Neural crest cell (in vitro differentiated cells): ENCODE data around the gene ZNF846. TPM values are rescaled to one million over a fixed set of nuclear protein-coding genes. Genes with fewer than 3 reads are reported as not detected.

Experiments
- DNase-seq: peaks from one replicate; pipeline ENCODE4 v3.0.0; 2021; ENCODE audit warnings: low read depth, mixed read lengths, low spot score
- H3K27ac Mint-ChIP-seq: one replicate; pipeline ENCODE4 v1.8.0; 2021; ENCODE audit warnings: mild to moderate bottlenecking, mixed read lengths; ENCODE audit not compliant: unreplicated experiment
- H3K27me3 Mint-ChIP-seq: 2 replicates; pipeline ENCODE4 v1.8.0; 2021; ENCODE audit warnings: low read depth, mild to moderate bottlenecking, mixed read lengths
- H3K36me3 Mint-ChIP-seq: 2 replicates; pipeline ENCODE4 v1.8.0; 2021; ENCODE audit warnings: low read depth, mild to moderate bottlenecking, mixed read lengths
- H3K4me1 Mint-ChIP-seq: 2 replicates; pipeline ENCODE4 v1.8.0; 2021; ENCODE audit warnings: mixed read lengths
- H3K4me3 Mint-ChIP-seq: one replicate; pipeline ENCODE4 v1.8.0; 2021; ENCODE audit warnings: mild to moderate bottlenecking, mixed read lengths
- H3K9me3 Mint-ChIP-seq: 2 replicates; pipeline ENCODE4 v1.8.0; 2021; ENCODE audit warnings: mixed read lengths
- total RNA-seq: library from RNA; stranded (reverse); gene quantifications from 2 replicates; pipeline ENCODE4 v1.2.1, GENCODE V29; 2021
- TF ChIP-seq, protein P1 (sequence below): fragments of 200-600 bp; sonication (generic); conservative IDR thresholded peaks from 2 replicates; pipeline ENCODE4 v1.5.0; 2021; ENCODE audit warnings: antibody characterized with exemption, mild to moderate bottlenecking

The ZNF846 gene
- total RNA-seq, 1 donor from 2014 or later: 7.6 TPM

DNA sequence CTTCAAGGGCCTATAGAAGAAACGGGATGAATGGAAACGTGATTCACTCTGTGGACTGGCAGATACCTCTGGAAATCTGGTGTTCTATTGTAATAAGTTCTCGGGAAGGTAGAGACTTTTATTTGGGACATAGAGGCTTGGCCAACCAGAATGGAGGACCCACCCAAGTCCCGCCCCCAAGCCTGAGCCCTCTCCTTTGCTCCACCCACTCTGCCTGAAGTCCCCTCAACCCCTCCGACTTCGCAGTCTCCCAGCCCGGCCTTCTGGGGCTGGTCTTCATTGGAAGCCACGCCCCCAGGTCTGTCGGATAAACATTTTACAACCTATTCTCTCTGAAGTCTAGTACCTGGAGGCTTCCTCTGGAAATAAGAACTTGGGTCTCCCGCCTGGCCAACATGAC is 33.4 kb upstream of the ZNF846 start:
- no peak for DNase-seq
- Mint-ChIP-seq H3K27me3 (no peaks in the 10 kb centered on the region), H3K36me3 (peaks cover 3% of the 10 kb centered on the region), H3K9me3 (no peaks in the 10 kb centered on the region), H3K4me3 (no peak overlapping the region), H3K4me1 (no peaks in the 10 kb centered on the region), H3K27ac (no peak overlapping the region)
- TF ChIP-seq, protein P1, sequence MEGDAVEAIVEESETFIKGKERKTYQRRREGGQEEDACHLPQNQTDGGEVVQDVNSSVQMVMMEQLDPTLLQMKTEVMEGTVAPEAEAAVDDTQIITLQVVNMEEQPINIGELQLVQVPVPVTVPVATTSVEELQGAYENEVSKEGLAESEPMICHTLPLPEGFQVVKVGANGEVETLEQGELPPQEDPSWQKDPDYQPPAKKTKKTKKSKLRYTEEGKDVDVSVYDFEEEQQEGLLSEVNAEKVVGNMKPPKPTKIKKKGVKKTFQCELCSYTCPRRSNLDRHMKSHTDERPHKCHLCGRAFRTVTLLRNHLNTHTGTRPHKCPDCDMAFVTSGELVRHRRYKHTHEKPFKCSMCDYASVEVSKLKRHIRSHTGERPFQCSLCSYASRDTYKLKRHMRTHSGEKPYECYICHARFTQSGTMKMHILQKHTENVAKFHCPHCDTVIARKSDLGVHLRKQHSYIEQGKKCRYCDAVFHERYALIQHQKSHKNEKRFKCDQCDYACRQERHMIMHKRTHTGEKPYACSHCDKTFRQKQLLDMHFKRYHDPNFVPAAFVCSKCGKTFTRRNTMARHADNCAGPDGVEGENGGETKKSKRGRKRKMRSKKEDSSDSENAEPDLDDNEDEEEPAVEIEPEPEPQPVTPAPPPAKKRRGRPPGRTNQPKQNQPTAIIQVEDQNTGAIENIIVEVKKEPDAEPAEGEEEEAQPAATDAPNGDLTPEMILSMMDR: no peak

DNA sequence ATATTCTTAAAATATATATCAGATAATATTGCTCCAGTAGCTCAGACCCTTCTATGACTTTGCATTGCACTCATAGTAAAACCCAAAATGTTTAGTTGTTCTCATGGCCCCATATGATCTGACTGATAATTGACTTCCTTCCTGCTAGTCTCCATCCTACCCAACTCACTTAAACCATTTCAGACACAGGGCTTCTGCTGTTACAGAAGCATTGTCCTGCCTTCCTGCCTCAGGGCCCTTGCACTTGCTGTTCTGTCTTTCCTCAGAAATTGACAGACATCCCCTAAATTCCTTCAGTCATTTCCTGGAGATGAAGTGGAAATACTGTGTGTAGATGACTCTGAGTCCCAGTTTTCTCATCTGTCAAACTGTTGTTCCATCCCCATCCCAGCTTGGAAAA is 30.6 kb upstream of the ZNF846 start:
- peaks cover 3% of the 10 kb centered on the region for H3K36me3 Mint-ChIP-seq
- H3K4me1 Mint-ChIP-seq: peaks cover 6% of the 10 kb centered on the region
- no peak for DNase-seq
- TF ChIP-seq, protein P1: no peak
- no peak overlapping the region for H3K27ac Mint-ChIP-seq
- H3K4me3 Mint-ChIP-seq: no peak overlapping the region
- H3K9me3 Mint-ChIP-seq: no peaks in the 10 kb centered on the region
- H3K27me3 Mint-ChIP-seq: no peaks in the 10 kb centered on the region

DNA sequence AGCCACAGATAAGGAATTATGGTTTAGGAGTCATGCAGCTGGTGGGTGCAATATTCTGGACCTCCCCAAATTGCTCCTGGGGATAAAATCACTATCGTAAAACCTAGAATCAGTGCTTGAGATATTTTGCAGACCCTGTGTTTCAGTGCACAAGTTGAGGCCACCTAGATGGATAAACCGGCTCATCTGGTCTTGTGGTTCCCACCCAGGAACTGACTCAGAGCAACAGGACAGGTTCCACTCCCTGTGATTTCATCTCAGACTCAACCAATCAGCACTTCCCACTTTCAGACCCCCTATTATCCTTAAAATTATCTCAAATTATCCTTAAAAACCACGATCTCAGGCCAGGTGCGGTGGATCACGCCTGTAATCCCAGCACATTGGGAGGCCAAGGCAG is 29.3 kb upstream of the ZNF846 start:
- Mint-ChIP-seq H3K27me3 (no peaks in the 10 kb centered on the region), H3K27ac (no peak overlapping the region), H3K4me1 (peaks cover 12% of the 10 kb centered on the region), H3K4me3 (no peak overlapping the region), H3K36me3 (no peaks in the 10 kb centered on the region), H3K9me3 (no peaks in the 10 kb centered on the region)
- DNase-seq: no peak
- TF ChIP-seq, protein P1: no peak

DNA sequence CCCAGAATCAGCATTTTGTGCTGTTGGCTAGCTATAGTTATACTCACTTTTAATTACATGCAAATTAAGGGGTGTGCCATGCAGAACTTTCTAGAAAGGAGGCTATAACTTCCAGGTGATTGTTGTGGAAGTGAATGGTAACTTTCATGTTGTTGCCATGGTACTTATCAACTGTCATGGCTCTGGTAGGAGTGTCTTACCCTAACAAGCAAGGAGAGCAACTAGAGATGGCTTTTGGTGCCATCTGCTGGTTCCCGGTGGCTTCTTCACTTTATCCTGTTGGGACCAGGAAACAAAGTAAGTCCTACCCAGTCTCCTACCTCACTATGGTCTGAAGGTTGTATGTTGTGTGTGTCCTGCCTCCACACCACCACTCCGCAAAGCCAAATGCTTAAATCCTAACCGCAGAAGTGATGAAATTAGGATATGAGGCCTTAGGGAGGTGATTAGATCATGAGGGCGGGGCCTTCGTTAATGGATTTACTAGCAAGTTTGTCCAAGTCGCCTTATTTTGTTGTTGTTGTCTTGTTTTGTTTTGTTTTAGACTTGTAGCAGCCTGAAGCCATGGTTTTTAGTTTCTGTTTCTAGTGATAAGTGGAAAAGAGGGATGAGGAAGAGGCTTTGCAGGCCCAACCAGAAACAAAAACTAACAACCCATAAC is 27.7 kb upstream of the ZNF846 start:
- TF ChIP-seq, protein P1: peak; percentile 92
- H3K4me1 Mint-ChIP-seq: peaks cover 16% of the 10 kb centered on the region
- no peaks in the 10 kb centered on the region for H3K36me3 Mint-ChIP-seq
- peak; percentile 72 for DNase-seq
- peak overlapping the region; percentile 85 for H3K4me3 Mint-ChIP-seq
- no peak overlapping the region for H3K27ac Mint-ChIP-seq
- no peaks in the 10 kb centered on the region for H3K9me3 Mint-ChIP-seq
- H3K27me3 Mint-ChIP-seq: no peaks in the 10 kb centered on the region

DNA sequence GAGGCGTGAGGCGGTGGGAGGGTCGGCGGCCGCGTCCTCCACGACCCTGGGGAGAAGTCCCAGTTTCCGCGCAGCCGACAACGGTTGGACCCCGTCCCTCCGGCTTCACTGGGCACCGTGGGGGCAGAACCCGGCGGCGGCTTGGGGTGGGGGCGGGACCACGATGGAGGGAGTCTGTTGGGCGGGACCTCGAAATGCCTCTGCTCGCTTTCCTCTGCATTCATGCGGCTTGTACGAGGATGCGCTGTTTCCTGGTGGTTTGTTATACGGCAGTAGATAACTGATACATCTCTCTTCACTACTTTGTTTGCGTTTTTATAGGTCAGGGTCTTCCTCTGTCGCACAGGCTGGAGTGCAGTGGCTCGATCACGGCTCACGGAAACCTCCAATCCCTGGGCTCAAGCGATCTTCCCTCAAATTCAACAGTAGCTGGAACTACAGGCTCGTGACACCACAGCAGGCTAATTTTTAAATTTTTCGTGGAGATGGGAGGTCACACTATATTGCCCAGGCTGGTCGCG is 24.6 kb upstream of the ZNF846 start:
- TF ChIP-seq, protein P1: no peak
- no peak for DNase-seq
- H3K27ac Mint-ChIP-seq: no peak overlapping the region
- H3K36me3 Mint-ChIP-seq: no peaks in the 10 kb centered on the region
- peak overlapping the region; percentile 87 for H3K4me3 Mint-ChIP-seq
- H3K9me3 Mint-ChIP-seq: no peaks in the 10 kb centered on the region
- no peaks in the 10 kb centered on the region for H3K27me3 Mint-ChIP-seq
- H3K4me1 Mint-ChIP-seq: peaks cover 23% of the 10 kb centered on the region
